ENCODE results near the gene CBX2. TPM values are rescaled to one million over a fixed set of nuclear protein-coding genes. Genes with fewer than 3 reads are reported as not detected.
A peak's percentile ranks its signal among the peaks of the same experiment; 100 is the strongest.

Gene CBX2
- total and polyA plus RNA-seq, 3 experiments from 2014 or later, result 0.10 to 2.2 (median 2.0) TPM

GRCh38 chr17:79826841-79827578, 49.1 kb downstream of the CBX2 start:
- Mint-ChIP-seq H3K9me3 (no peaks in the 10 kb centered on the region), H3K4me1 (peaks cover 4 to 25% (median 24%) of the 10 kb centered on the region in 3 donors), H3K36me3 (peaks cover 0 to 4% (median 0%) of the 10 kb centered on the region in 3 donors), H3K4me3 (no peak overlapping the region), H3K27me3 (peaks cover 13 to 18% of the 10 kb centered on the region in 2 donors), H3K27ac (no peak overlapping the region)
- Histone ChIP-seq H3K27ac (ENCODE audit: low read depth, low read length) (no peak overlapping the region), H3K9me3 (ENCODE audit: low read length) (no peaks in the 10 kb centered on the region), H3K36me3 (ENCODE audit: insufficient read depth, low read length) (no peaks in the 10 kb centered on the region), H3K27me3 (ENCODE audit: insufficient read depth, low read length, poor library complexity, severe bottlenecking) (no peaks in the 10 kb centered on the region), H3K4me1 (ENCODE audit: insufficient read depth, low read length) (peaks cover 10% of the 10 kb centered on the region), H3K4me3 (ENCODE audit: low read length) (no peak overlapping the region)
- ChIA-PET POLR2A (no interaction called here), CTCF (interaction anchor here (0.9 to 1.7 kb wide), 3 partner anchors 10 to 13 kb away, joined by 3 to 4 read pairs (median 3); partner anchors contain the start of gene CBX4)
- DNase-seq, result no peak

GRCh38 chr17:79829004-79829403, 51.1 kb downstream of the CBX2 start:
- peak overlapping the region in 1 of 8 donors; percentile 4 for H3K27ac Mint-ChIP-seq

GRCh38 chr17:79829457-79829856, 51.5 kb downstream of the CBX2 start:
- Mint-ChIP-seq H3K4me1 (peaks cover 9 to 33% (median 31%) of the 10 kb centered on the region in 3 donors), H3K4me3 (peak overlapping the region in 1 of 7 donors; percentile 17), H3K27ac (peak overlapping the region in 2 of 8 donors; percentile 4 to 39), H3K27me3 (peaks cover 8 to 12% of the 10 kb centered on the region in 2 donors), H3K9me3 (no peaks in the 10 kb centered on the region), H3K36me3 (peaks cover 2 to 8% (median 3%) of the 10 kb centered on the region in 3 donors)
- Histone ChIP-seq H3K9me3 (ENCODE audit: low read length) (no peaks in the 10 kb centered on the region), H3K4me3 (ENCODE audit: low read length) (no peak overlapping the region), H3K27me3 (ENCODE audit: insufficient read depth, low read length, poor library complexity, severe bottlenecking) (no peaks in the 10 kb centered on the region), H3K4me1 (ENCODE audit: insufficient read depth, low read length) (peaks cover 16% of the 10 kb centered on the region), H3K36me3 (ENCODE audit: insufficient read depth, low read length) (no peaks in the 10 kb centered on the region), H3K27ac (ENCODE audit: low read depth, low read length) (peak overlapping the region; percentile 31)
- DNase-seq, result no peak
- POLR2A ChIA-PET, result no interaction called here
- CTCF ChIA-PET, result interaction anchor here (1.1 kb wide), 1 partner anchor 18 kb away, joined by 3 read pairs; no protein-coding TSS in a partner anchor

More at GRCh38 chr17:79829004-79829403, 51.1 kb downstream of the CBX2 start:
- no peak overlapping the region for H3K27ac ChIP-seq (ENCODE audit: low read depth, low read length)
- ChIA-PET CTCF (interaction anchor here (1.1 kb wide), 1 partner anchor 17 kb away, joined by 3 read pairs; no protein-coding TSS in a partner anchor), POLR2A (no interaction called here)
- peaks cover 9 to 32% (median 31%) of the 10 kb centered on the region in 3 donors for H3K4me1 Mint-ChIP-seq
- H3K4me3 Mint-ChIP-seq, result peak overlapping the region in 1 of 7 donors; percentile 17
- no peaks in the 10 kb centered on the region for H3K9me3 Mint-ChIP-seq
- H3K36me3 ChIP-seq (ENCODE audit: insufficient read depth, low read length), result no peaks in the 10 kb centered on the region
- peaks cover 16% of the 10 kb centered on the region for H3K4me1 ChIP-seq (ENCODE audit: insufficient read depth, low read length)
- peaks cover 3 to 6% (median 4%) of the 10 kb centered on the region in 3 donors for H3K36me3 Mint-ChIP-seq
- H3K27me3 Mint-ChIP-seq, result peaks cover 10 to 15% of the 10 kb centered on the region in 2 donors
- DNase-seq, result no peak
- no peaks in the 10 kb centered on the region for H3K9me3 ChIP-seq (ENCODE audit: low read length)
- H3K4me3 ChIP-seq (ENCODE audit: low read length), result no peak overlapping the region
- no peaks in the 10 kb centered on the region for H3K27me3 ChIP-seq (ENCODE audit: insufficient read depth, low read length, poor library complexity, severe bottlenecking)

- H3K4me3 ChIP-seq (ENCODE audit: low read length), result no peak overlapping the region
- DNase-seq, result no peak
- Mint-ChIP-seq H3K36me3 (peaks cover 0 to 16% (median 5%) of the 10 kb centered on the region in 3 donors), H3K9me3 (no peaks in the 10 kb centered on the region), H3K27ac (no peak overlapping the region), H3K4me3 (no peak overlapping the region), H3K27me3 (peaks cover 7 to 10% of the 10 kb centered on the region in 2 donors), H3K4me1 (peaks cover 14 to 41% (median 31%) of the 10 kb centered on the region in 3 donors)
- H3K4me1 ChIP-seq (ENCODE audit: insufficient read depth, low read length), result peaks cover 16% of the 10 kb centered on the region
- POLR2A ChIA-PET, result interaction anchor here (1.1 kb wide), 1 partner anchor 9 kb away, joined by 3 read pairs; no protein-coding TSS in a partner anchor
- no peaks in the 10 kb centered on the region for H3K9me3 ChIP-seq (ENCODE audit: low read length)
- peak overlapping the region; percentile 80 for H3K27ac ChIP-seq (ENCODE audit: low read depth, low read length)
- CTCF ChIA-PET, result interaction anchor here (1.0 kb wide), 1 partner anchor 22 kb away, joined by 3 read pairs; no protein-coding TSS in a partner anchor
- H3K27me3 ChIP-seq (ENCODE audit: insufficient read depth, low read length, poor library complexity, severe bottlenecking), result no peaks in the 10 kb centered on the region
- peaks cover 3% of the 10 kb centered on the region for H3K36me3 ChIP-seq (ENCODE audit: insufficient read depth, low read length)
These were observed 52.4 kb downstream of the CBX2 start for GRCh38 chr17:79830303-79830702.

- H3K4me3 Mint-ChIP-seq, result peak overlapping the region in 1 of 7 donors; percentile 74
- H3K4me1 ChIP-seq (ENCODE audit: insufficient read depth, low read length), result peaks cover 19% of the 10 kb centered on the region
- peak overlapping the region in 1 of 8 donors; percentile 84 for H3K27ac Mint-ChIP-seq
- ChIA-PET POLR2A (interaction anchor here (1.1 kb wide), 1 partner anchor 9 kb away, joined by 3 read pairs; no protein-coding TSS in a partner anchor), CTCF (interaction anchor here (1.0 kb wide), 1 partner anchor 22 kb away, joined by 3 read pairs; no protein-coding TSS in a partner anchor)
- H3K27me3 ChIP-seq (ENCODE audit: insufficient read depth, low read length, poor library complexity, severe bottlenecking), result no peaks in the 10 kb centered on the region
- H3K36me3 ChIP-seq (ENCODE audit: insufficient read depth, low read length), result peaks cover 5% of the 10 kb centered on the region
- H3K9me3 ChIP-seq (ENCODE audit: low read length), result no peaks in the 10 kb centered on the region
- peak overlapping the region; percentile 80 for H3K27ac ChIP-seq (ENCODE audit: low read depth, low read length)
- H3K4me3 ChIP-seq (ENCODE audit: low read length), result no peak overlapping the region
- H3K9me3 Mint-ChIP-seq, result no peaks in the 10 kb centered on the region
- H3K27me3 Mint-ChIP-seq, result peaks cover 6 to 7% of the 10 kb centered on the region in 2 donors
- peaks cover 14 to 45% (median 31%) of the 10 kb centered on the region in 3 donors for H3K4me1 Mint-ChIP-seq
- no peak for DNase-seq
- peaks cover 0 to 21% (median 5%) of the 10 kb centered on the region in 3 donors for H3K36me3 Mint-ChIP-seq
These were observed 52.9 kb downstream of the CBX2 start for GRCh38 chr17:79830763-79831264.

GRCh38 chr17:79831265-79832217, 53.6 kb downstream of the CBX2 start:
- H3K27ac ChIP-seq (ENCODE audit: low read depth, low read length), result peak overlapping the region; percentile 80
- H3K27me3 ChIP-seq (ENCODE audit: insufficient read depth, low read length, poor library complexity, severe bottlenecking), result no peaks in the 10 kb centered on the region
- Mint-ChIP-seq H3K27me3 (peaks cover 3 to 5% of the 10 kb centered on the region in 2 donors), H3K4me3 (peak overlapping the region in 2 of 7 donors; percentile 27 to 48), H3K27ac (peak overlapping the region in 1 of 8 donors; percentile 42), H3K9me3 (no peaks in the 10 kb centered on the region), H3K36me3 (peaks cover 0 to 23% (median 5%) of the 10 kb centered on the region in 3 donors), H3K4me1 (peaks cover 15 to 42% (median 27%) of the 10 kb centered on the region in 3 donors)
- peaks cover 5% of the 10 kb centered on the region for H3K36me3 ChIP-seq (ENCODE audit: insufficient read depth, low read length)
- CTCF ChIA-PET, result no interaction called here
- POLR2A ChIA-PET, result interaction anchor here (0.6 kb wide), 1 partner anchor 492 kb away, joined by 3 read pairs; no protein-coding TSS in a partner anchor
- no peak overlapping the region for H3K4me3 ChIP-seq (ENCODE audit: low read length)
- H3K4me1 ChIP-seq (ENCODE audit: insufficient read depth, low read length), result peaks cover 26% of the 10 kb centered on the region
- no peak for DNase-seq
- no peaks in the 10 kb centered on the region for H3K9me3 ChIP-seq (ENCODE audit: low read length)
